ENCODE measurements around the gene NAV3. TPM values are rescaled to one million over a fixed set of nuclear protein-coding genes. Genes with fewer than 3 reads are reported as not detected.

The NAV3 gene
- total and polyA plus RNA-seq, 9 of the 15 experiments (the other 6 are each of a cell fraction or from before 2014, with no cell fraction given): 0.04 TPM; not detected in 8

DNA sequence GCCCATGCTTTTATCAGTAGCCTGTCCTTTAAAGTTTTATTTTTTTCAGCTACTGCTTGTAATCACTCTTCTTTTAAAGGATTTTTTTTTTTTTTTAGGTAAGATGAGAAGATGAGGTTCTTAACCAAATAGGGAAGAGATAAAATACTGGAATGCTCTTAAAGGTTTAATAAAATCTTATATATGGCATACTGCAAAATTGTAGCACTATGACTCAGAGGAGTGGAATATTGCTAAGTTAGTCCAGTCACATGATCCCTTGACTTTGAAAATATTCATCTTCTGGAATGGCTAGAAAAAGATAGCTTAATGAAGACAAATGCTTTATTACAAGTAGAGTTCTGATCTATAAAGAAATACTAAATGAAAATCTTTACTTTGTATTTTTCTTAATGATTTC is 116.6 kb downstream of the NAV3 start (continued):
- TF ChIP-seq, protein P1, sequence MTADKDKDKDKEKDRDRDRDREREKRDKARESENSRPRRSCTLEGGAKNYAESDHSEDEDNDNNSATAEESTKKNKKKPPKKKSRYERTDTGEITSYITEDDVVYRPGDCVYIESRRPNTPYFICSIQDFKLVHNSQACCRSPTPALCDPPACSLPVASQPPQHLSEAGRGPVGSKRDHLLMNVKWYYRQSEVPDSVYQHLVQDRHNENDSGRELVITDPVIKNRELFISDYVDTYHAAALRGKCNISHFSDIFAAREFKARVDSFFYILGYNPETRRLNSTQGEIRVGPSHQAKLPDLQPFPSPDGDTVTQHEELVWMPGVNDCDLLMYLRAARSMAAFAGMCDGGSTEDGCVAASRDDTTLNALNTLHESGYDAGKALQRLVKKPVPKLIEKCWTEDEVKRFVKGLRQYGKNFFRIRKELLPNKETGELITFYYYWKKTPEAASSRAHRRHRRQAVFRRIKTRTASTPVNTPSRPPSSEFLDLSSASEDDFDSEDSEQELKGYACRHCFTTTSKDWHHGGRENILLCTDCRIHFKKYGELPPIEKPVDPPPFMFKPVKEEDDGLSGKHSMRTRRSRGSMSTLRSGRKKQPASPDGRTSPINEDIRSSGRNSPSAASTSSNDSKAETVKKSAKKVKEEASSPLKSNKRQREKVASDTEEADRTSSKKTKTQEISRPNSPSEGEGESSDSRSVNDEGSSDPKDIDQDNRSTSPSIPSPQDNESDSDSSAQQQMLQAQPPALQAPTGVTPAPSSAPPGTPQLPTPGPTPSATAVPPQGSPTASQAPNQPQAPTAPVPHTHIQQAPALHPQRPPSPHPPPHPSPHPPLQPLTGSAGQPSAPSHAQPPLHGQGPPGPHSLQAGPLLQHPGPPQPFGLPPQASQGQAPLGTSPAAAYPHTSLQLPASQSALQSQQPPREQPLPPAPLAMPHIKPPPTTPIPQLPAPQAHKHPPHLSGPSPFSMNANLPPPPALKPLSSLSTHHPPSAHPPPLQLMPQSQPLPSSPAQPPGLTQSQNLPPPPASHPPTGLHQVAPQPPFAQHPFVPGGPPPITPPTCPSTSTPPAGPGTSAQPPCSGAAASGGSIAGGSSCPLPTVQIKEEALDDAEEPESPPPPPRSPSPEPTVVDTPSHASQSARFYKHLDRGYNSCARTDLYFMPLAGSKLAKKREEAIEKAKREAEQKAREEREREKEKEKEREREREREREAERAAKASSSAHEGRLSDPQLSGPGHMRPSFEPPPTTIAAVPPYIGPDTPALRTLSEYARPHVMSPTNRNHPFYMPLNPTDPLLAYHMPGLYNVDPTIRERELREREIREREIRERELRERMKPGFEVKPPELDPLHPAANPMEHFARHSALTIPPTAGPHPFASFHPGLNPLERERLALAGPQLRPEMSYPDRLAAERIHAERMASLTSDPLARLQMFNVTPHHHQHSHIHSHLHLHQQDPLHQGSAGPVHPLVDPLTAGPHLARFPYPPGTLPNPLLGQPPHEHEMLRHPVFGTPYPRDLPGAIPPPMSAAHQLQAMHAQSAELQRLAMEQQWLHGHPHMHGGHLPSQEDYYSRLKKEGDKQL (CRISPR knock-in tag; IDR thresholded peaks at IDR 0.05; ENCODE audit: borderline replicate concordance): no peak
- no peak for TF ChIP-seq KLF6 (CRISPR knock-in tag; IDR thresholded peaks at IDR 0.05; ENCODE audit: borderline replicate concordance)

- no peak overlapping the region for H2AFZ ChIP-seq (ENCODE audit: low read depth, low read length)
- H3K36me3 ChIP-seq (ENCODE audit: control insufficient read depth, insufficient read depth, low read length): no peaks in the 10 kb centered on the region
- no peaks in the 10 kb centered on the region for H3K9me3 ChIP-seq (replicated peaks; ENCODE audit: control insufficient read depth, insufficient read depth, low read depth, low read length)
- FAIRE-seq: no peak
- H4K20me1 ChIP-seq (replicated peaks; ENCODE audit: control insufficient read depth, insufficient read depth, low read length): no peaks in the 10 kb centered on the region
- TF ChIP-seq RFX5 (IDR thresholded peaks at IDR 0.05; ENCODE audit: low read depth, low read length) (no peak), MBD2 (IDR thresholded peaks at IDR 0.05; ENCODE audit: borderline replicate concordance, low read depth) (no peak), SRSF7 (optimal IDR thresholded peaks at IDR 0.05; ENCODE audit: low read depth, low read length) (no peak), GMEB1 (CRISPR knock-in tag; IDR thresholded peaks at IDR 0.05) (no peak), NR2C2 (CRISPR knock-in tag; IDR thresholded peaks at IDR 0.05) (no peak), NR2C2 (tag; IDR thresholded peaks at IDR 0.05) (no peak), POU5F1 (IDR thresholded peaks at IDR 0.05; ENCODE audit: borderline replicate concordance, low read depth, low read length, partially characterized antibody) (no peak), SOX6 (IDR thresholded peaks at IDR 0.05) (no peak), NR3C1 (CRISPR knock-in tag; IDR thresholded peaks at IDR 0.05) (no peak), SP2 (IDR thresholded peaks at IDR 0.05; ENCODE audit: extremely low read depth, low read depth, low read length, poor library complexity, severe bottlenecking) (no peak)
- TF ChIP-seq, protein P2, sequence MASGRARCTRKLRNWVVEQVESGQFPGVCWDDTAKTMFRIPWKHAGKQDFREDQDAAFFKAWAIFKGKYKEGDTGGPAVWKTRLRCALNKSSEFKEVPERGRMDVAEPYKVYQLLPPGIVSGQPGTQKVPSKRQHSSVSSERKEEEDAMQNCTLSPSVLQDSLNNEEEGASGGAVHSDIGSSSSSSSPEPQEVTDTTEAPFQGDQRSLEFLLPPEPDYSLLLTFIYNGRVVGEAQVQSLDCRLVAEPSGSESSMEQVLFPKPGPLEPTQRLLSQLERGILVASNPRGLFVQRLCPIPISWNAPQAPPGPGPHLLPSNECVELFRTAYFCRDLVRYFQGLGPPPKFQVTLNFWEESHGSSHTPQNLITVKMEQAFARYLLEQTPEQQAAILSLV (tag; IDR thresholded peaks at IDR 0.05): no peak
- intact Hi-C loops (cut with micrococcal nuclease): no loop called here
- H3K79me2 ChIP-seq (ENCODE audit: control insufficient read depth, insufficient read depth, low read length): no peaks in the 10 kb centered on the region
- in situ Hi-C loops (cut with MboI): no loop called here
- no peak overlapping the region for H3K27ac ChIP-seq (ENCODE audit: extremely low read depth, low read depth, low read length)
- DNase-seq (ENCODE audit: extremely low read depth in 1 of 4, low spot score in 3 of 4): no peak
- no peaks in the 10 kb centered on the region for H3K9me1 ChIP-seq (ENCODE audit: control insufficient read depth, insufficient read depth, low read length)
- H3K4me2 ChIP-seq (ENCODE audit: insufficient read depth, low read length): no peak overlapping the region
- no peaks in the 10 kb centered on the region for H3K27me3 ChIP-seq (ENCODE audit: control insufficient read depth in 2 of 2, insufficient read depth in 2 of 2, low read length in 2 of 2)
- 0% methylated on average over 1 of the region's 1 CpG for WGBS (ENCODE audit: insufficient coverage, low coverage, missing lambda C conversion rate)
- no peak for ATAC-seq
- H3K4me1 ChIP-seq (replicated peaks in 1 of 2; ENCODE audit: control insufficient read depth in 2 of 2, insufficient read depth in 2 of 2, low read length in 2 of 2): no peaks in the 10 kb centered on the region
- ChIA-PET CTCF (ENCODE audit: low intra/inter-chr PET ratio) (no interaction called here), POLR2A (no interaction called here)
- H3K4me3 ChIP-seq: no peak overlapping the region
- no TSS peak for BruUV-seq (replicated peaks)
- H3K9ac ChIP-seq (ENCODE audit: insufficient read depth in 1 of 2, low read depth in 2 of 2, low read length in 2 of 2): no peak overlapping the region
These were observed 117.1 kb downstream of the NAV3 start for GRCh38 chr12:77947746-77948145.
